GM06990 (cell line): ENCODE results near the gene RNFT2.

Experiments
- DNase-seq: peaks from one replicate; pipeline ENCODE4 v3.0.0-alpha.2; 2011; ENCODE audit not compliant: insufficient read length; ENCODE audit errors: extremely low read depth
- H3K27me3 ChIP-seq: replicated peaks from 2 replicates; pipeline ENCODE4 v1.6.0; 2011; ENCODE audit warnings: low read length; ENCODE audit not compliant: control insufficient read depth, insufficient read depth
- H3K36me3 ChIP-seq: 2 replicates; pipeline ENCODE4 v1.5.1; 2011; ENCODE audit warnings: low read length; ENCODE audit not compliant: control insufficient read depth, insufficient read depth
- H3K4me3 ChIP-seq: replicated peaks from 2 replicates; pipeline ENCODE4 v1.5.1; 2011; ENCODE audit warnings: low read depth, mild to moderate bottlenecking, control low read depth, low read length
- CTCF ChIP-seq: IDR thresholded peaks from 2 replicates; pipeline ENCODE4 v1.5.1; 2011; ENCODE audit warnings: low read length, control low read depth, mild to moderate bottlenecking, inconsistent platforms; ENCODE audit not compliant: insufficient read depth, poor library complexity, severe bottlenecking

RNFT2 gene

GRCh38 chr12:116821291-116821690 lies 83.2 kb downstream of the RNFT2 start:
- TF ChIP-seq CTCF: no peak
- Histone ChIP-seq H3K36me3 (peaks cover 1% of the 10 kb centered on the region; the same call in 1 of the 2 replicates), H3K27me3 (no peaks in the 10 kb centered on the region), H3K4me3 (no peak overlapping the region)
- no peak for DNase-seq

- no peaks in the 10 kb centered on the region for H3K27me3 ChIP-seq
- DNase-seq: no peak
- no peak overlapping the region for H3K4me3 ChIP-seq
- H3K36me3 ChIP-seq: peaks cover 1% of the 10 kb centered on the region; the same call in 1 of the 2 replicates
- TF ChIP-seq CTCF: no peak
Measured at GRCh38 chr12:116827432-116827831, 89.3 kb downstream of the RNFT2 start.

GRCh38 chr12:116832353-116832752 lies 94.2 kb downstream of the RNFT2 start:
- Histone ChIP-seq H3K4me3 (no peak overlapping the region), H3K27me3 (no peaks in the 10 kb centered on the region), H3K36me3 (no peaks in the 10 kb centered on the region)
- no peak for TF ChIP-seq CTCF
- no peak for DNase-seq

GRCh38 chr12:116833474-116833873 lies 95.4 kb downstream of the RNFT2 start:
- no peak for DNase-seq
- no peaks in the 10 kb centered on the region for H3K36me3 ChIP-seq
- no peak overlapping the region for H3K4me3 ChIP-seq
- TF ChIP-seq CTCF: no peak
- no peaks in the 10 kb centered on the region for H3K27me3 ChIP-seq

GRCh38 chr12:116835484-116835883 lies 97.4 kb downstream of the RNFT2 start:
- no peak for DNase-seq
- Histone ChIP-seq H3K4me3 (no peak overlapping the region), H3K36me3 (no peaks in the 10 kb centered on the region), H3K27me3 (no peaks in the 10 kb centered on the region)
- TF ChIP-seq CTCF: no peak

DNA sequence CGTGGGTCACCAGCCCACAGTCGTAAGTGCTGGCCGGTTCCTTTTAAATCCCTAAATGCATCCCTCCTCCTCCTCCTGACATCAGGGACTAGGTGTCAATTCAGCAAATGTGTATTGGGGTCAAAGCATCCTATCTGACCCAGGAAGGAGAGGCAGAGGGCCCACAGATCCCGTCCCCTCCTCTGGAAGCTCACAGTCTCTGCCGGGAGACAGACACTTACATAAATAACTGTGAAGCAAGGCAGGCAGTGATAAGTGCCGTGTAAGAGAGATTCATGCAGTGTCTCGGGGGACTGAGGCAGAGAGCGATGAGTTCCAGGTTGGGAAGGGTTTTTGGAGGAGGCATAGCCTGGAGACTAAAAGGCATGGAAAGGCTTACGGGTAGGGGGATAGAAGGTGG lies 99.0 kb downstream of the RNFT2 start:
- H3K36me3 ChIP-seq: no peaks in the 10 kb centered on the region
- no peak for TF ChIP-seq CTCF
- no peak for DNase-seq
- H3K4me3 ChIP-seq: no peak overlapping the region
- H3K27me3 ChIP-seq: no peaks in the 10 kb centered on the region
